Activated T-helper 1 cell treated with anti-CD3 and anti-CD28 coated beads, Interleukin-2, amount 50 U/mL, for 16 hours (primary cell): Measurements from ENCODE around the gene STARD3NL.

Source experiments
- DNase-seq, 2 donors: peaks; one replicate each; pipeline ENCODE4 v3.0.0-alpha.2; 2020; ENCODE audit warnings: low read depth in 1 of 2, low spot score in 1 of 2

Gene STARD3NL

GRCh38 chr7:38182450-38182849 lies 4.4 kb downstream of the STARD3NL start:
- no peak for DNase-seq

GRCh38 chr7:38185395-38186307 lies 7.6 kb downstream of the STARD3NL start:
- no peak for DNase-seq

DNA sequence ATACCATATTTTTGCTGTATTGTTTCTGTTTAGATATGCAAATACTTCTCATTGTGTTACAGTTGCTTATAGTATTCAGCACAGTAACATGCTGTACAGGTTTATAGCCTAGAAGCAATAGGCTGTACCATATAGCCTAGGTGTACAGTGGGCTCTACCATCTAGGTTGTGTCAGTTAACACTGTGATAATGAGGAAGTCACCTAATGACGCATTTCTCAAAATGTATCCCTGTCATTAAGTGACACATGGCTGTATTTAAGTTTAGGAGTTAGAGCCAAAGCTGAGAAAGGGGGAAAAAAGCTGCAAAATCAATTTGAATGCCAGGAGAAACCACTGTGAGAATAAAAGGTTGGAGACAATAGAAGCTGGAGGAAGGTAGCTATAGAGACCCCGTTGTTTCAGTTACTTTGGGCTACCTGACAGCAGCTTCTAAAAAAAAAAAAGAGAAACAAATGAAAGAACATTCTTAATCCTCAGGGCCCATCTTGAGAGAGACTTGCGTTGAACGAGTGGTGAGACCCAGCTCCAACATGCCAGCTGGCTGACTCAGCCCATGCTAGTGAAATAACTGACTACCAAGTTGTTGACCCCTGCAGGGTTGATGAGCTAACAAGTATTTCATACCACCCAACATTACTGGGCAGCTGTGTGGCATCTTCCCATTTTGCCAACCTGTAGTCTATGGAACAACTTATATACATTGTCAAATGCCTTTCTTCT lies 8.7 kb downstream of the STARD3NL start:
- DNase-seq: no peak

DNA sequence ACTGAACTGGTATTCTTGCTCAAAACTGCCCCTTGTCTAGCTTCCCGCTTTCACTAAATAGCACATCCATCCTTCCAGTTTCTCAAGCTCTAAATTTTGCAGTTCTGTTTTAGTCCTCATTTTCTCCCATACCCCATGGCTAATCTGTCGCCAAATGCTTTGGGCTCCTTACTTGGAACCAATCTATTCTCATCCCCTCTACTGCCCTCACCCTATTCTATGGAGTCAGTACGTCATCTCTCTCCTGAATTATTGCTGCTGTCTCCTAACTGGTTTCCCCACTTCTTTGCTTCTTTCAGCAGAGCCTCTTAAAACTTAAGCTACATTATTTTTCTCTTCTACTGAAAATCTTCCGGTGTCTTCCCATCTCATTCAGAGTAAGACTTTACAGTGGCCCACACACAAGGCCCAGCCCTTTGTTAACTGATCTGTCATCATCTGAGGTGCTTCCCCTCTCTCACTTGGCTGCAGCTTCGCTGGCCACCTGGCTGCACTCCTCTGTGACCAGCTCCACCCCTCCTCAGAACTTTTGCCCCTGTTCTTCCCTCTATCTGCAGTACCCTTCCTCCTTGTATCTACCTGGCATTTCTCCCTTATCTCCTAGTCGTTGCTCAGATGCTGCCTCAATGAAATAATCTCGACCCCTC lies 9.9 kb downstream of the STARD3NL start:
- DNase-seq: no peak

- DNase-seq: no peak
These were observed 11.3 kb downstream of the STARD3NL start for GRCh38 chr7:38189231-38189938.

DNA sequence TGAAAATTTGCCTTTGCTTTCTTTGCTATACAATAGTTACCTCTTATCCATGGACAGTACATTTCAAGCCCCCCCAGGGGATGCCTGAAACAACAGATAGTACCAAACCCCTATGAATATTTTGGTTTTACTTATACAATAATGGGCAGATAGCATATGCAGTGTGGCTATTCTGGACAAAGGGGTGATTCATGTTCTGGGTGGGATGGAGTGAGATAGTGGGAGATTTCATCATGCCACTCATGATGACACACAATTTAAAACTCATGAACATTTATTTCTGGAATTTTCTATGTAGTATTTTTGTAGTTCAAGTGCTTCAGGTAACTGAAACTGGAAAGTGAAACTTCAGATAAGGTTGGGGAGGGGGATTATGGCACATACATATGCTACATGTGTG lies 12.0 kb downstream of the STARD3NL start:
- DNase-seq: no peak

DNA sequence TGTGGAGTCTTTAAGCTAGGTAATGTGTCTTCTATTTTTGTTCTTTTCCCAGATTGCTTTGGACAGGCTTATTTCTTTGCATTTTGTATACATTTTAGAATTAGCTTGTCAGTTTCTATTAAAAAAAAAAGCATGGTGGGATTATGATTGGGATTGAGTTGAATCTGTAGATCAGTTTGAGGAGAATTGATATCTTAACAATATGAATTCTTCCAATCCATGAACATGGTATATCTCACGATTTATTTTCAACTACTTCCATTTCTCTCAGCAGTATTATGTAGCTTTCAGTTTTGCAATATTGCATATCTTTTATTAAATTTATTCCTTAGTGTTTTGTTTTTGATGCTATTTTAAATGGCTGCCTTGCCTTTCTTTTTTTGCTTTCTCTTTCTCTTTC lies 13.7 kb downstream of the STARD3NL start:
- DNase-seq: no peak

- no peak for DNase-seq
These were observed 14.3 kb downstream of the STARD3NL start for GRCh38 chr7:38192327-38192726.

GRCh38 chr7:38195804-38196595 lies 18.0 kb downstream of the STARD3NL start:
- DNase-seq: no peak

- no peak for DNase-seq
These were observed 20.3 kb downstream of the STARD3NL start for GRCh38 chr7:38198366-38198765.

- DNase-seq: no peak
These were observed 21.1 kb downstream of the STARD3NL start for GRCh38 chr7:38199154-38199553.

GRCh38 chr7:38199782-38200181 lies 21.7 kb downstream of the STARD3NL start:
- DNase-seq: no peak

- no peak for DNase-seq
These were observed 28.0 kb downstream of the STARD3NL start for GRCh38 chr7:38206071-38206470.

DNA sequence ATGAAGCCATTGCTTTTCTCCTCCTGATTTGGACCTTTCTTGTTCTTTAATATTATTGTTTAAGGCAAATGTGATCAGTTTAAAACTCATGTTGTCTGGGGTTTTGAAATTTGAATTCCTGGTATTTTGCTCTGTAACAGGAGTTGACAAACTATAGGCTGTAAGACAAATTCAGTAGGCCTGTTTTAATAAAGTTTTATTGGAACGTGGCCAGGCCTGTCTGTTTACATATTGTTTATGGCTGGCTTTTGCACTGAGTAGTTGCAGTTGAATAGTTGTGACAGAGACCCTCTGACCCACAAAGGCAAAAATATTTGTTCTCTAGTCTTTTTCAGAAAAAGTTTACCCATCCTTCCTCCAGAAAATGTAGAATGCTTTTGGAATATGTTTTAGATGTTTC lies 29.8 kb downstream of the STARD3NL start:
- no peak for DNase-seq

- DNase-seq: no peak
These were observed 33.4 kb downstream of the STARD3NL start for GRCh38 chr7:38211486-38211885.

DNA sequence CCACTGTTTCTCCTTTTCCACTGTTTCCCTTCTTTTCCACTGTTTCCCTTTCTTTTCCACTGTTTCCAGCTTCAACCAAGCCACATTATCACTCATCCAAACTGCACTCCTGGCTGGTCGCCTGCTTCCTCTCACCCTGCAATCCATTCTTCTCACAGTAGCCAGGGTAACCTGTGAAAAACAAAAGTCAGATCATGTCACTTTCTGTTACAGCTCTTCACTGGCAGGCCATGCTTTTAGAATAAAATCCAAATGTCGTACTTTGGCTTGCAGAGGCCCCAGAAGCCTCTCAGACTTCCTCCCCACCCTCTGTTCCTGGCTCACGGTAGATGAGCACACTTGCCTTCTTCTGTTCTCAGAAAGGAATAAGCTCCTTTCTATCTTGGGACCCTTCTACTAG lies 33.9 kb downstream of the STARD3NL start:
- DNase-seq: no peak

DNA sequence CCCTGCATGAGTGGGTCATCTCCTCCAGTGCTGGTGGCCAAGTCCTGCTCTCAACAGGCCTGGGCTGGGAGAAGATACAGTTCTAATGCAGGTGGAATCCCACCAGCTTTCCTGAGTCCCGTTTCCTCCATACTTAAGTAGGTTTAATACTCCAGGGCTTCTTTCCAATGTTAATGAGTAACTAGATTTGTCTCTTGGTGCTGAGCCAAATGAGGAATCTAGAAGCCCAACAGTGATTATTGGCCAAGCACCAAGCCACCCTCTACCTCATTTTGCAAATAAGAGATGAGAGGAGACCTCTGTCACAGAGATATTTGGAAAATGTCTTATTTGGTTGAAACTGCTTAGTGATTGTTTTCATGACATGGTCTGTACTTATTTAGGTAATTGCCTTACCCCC lies 37.1 kb downstream of the STARD3NL start:
- DNase-seq: no peak

DNA sequence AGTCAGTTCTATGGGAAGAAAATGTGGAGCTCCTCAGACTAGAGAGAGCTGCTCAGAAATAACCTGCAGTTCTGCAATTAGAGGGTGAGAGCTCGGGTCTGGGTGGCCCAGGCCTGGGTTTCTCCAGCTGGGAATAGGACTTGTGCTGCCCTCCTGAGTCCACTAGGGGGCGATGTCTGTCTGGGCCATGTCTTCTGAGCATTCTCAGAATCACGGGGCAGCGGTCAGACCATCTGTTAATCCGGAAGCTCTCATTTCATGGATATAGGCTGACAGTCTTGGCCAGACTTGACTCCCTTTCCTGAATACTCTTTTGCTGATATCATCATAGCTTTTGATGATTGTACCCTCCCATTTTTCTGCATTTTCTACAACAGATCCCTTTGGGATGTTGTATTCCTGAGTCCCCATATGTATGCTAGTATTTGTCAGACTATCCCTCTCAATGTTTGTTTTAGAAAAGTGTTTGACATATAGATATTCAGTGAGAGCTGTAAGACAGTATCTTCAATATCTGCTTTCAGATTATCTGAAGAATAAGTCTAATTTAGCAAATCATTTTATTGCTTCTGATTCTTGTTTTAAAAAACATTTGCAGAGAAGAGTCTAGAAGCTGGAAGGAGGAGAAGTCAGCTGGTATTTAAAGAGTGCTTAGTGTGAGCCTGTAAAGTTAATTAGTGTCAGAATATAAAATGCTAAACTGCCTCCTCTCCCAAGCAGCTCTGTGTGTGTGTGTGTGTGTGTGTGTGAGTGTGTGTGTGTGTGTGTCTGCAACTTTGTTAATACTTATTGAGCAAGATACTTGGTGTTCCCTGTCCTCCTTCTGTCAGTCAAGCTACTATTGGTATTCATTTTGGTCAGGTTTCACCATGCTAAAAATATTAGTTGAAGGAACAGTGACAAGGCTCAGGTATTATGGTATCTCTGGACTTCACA lies 38.0 kb downstream of the STARD3NL start:
- peak; percentile 42 to 52 for DNase-seq

GRCh38 chr7:38217672-38218071 lies 39.6 kb downstream of the STARD3NL start:
- no peak for DNase-seq
